ENCODE results near the gene MAPK8IP1. TPM values are rescaled to one million over a fixed set of nuclear protein-coding genes. Genes with fewer than 3 reads are reported as not detected.

MAPK8IP1 gene
- total RNA-seq, 1 experiment from 2014 or later = 13.6 TPM

DNA sequence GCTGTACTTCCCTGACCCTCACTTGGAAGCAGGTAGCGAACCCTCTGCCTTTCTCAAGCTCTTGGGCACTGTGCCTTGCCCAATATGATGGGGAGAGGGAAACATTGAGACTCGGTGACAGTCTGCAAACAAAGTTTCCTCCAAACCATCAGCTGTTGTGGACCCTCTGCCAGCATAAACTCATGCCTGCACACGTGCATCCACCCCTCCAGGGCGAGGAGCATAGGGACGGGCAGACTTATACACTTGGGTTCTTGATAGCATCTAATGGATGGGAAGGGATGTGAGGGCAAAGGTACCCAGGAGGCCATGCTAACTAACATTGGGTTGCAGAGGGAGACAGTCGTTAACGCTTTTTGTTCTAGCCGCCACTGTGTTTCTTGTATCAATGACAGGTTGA lies 8.2 kb upstream of the MAPK8IP1 start:
- H3K4me2 ChIP-seq = no peak overlapping the region
- TF ChIP-seq, protein P1, sequence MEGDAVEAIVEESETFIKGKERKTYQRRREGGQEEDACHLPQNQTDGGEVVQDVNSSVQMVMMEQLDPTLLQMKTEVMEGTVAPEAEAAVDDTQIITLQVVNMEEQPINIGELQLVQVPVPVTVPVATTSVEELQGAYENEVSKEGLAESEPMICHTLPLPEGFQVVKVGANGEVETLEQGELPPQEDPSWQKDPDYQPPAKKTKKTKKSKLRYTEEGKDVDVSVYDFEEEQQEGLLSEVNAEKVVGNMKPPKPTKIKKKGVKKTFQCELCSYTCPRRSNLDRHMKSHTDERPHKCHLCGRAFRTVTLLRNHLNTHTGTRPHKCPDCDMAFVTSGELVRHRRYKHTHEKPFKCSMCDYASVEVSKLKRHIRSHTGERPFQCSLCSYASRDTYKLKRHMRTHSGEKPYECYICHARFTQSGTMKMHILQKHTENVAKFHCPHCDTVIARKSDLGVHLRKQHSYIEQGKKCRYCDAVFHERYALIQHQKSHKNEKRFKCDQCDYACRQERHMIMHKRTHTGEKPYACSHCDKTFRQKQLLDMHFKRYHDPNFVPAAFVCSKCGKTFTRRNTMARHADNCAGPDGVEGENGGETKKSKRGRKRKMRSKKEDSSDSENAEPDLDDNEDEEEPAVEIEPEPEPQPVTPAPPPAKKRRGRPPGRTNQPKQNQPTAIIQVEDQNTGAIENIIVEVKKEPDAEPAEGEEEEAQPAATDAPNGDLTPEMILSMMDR (conservative IDR thresholded peaks at IDR 0.05) = no peak
- TF ChIP-seq EZH2 (IDR thresholded peaks at IDR 0.05; ENCODE audit: low read depth) = no peak
- H3K79me2 ChIP-seq (ENCODE audit: low read depth) = no peaks in the 10 kb centered on the region
- no peaks in the 10 kb centered on the region for H3K9me2 ChIP-seq (ENCODE audit: insufficient read depth)
- CTCF ChIA-PET = interaction anchor here (1.2 kb wide), 1 partner anchor 129 kb away, joined by 3 read pairs; no protein-coding TSS in a partner anchor
- POLR2A ChIA-PET (ENCODE audit: unreplicated experiment) = no interaction called here
- no peaks in the 10 kb centered on the region for H3K9me3 ChIP-seq (ENCODE audit: insufficient read depth, low read depth)
- no peaks in the 10 kb centered on the region for H3K36me3 ChIP-seq (ENCODE audit: low read depth)
- no peaks in the 10 kb centered on the region; the same call in 1 of the 2 replicates for H3F3A ChIP-seq (ENCODE audit: insufficient read depth, low read depth)
- H4K20me1 ChIP-seq (ENCODE audit: insufficient read depth) = peaks cover 7% of the 10 kb centered on the region; the same call in 1 of the 2 replicates
- no peak overlapping the region for H3K4me3 ChIP-seq
- BruUV-seq (replicated peaks) = no TSS peak
- H3K27me3 ChIP-seq (ENCODE audit: insufficient read depth, low read depth) = no peaks in the 10 kb centered on the region
- H2AFZ ChIP-seq = no peak overlapping the region
- no peak for DNase-seq
- no peak overlapping the region for H3K27ac ChIP-seq
- intact Hi-C loops (cut with micrococcal nuclease; ENCODE audit: unreplicated experiment) = no loop called here
- H3K4me1 ChIP-seq (replicated peaks; ENCODE audit: insufficient read depth) = peaks cover 10% of the 10 kb centered on the region; the same call in 1 of the 2 replicates

DNA sequence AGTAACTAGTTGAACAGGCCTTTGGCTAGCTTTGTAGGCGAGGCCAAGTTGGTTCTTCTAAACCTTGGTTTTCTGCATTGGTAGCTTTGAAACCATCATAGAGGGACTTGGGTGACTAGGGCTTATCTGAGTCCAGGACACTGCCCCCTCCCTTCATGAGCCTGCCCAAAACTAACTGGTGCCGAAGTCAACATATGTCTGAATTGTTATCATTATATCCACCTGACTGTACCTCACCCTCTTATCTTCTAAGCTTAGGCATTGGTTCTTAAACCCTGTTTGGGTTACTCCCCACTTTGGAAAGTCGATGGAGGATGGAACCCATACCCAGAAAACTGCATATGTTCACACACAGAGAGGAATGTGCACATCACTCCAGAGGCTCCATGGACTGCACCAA lies 7.6 kb upstream of the MAPK8IP1 start:
- no peaks in the 10 kb centered on the region for H3K9me3 ChIP-seq (ENCODE audit: insufficient read depth, low read depth)
- POLR2A ChIA-PET (ENCODE audit: unreplicated experiment) = no interaction called here
- TF ChIP-seq EZH2 (IDR thresholded peaks at IDR 0.05; ENCODE audit: low read depth) = no peak
- TF ChIP-seq, protein P1 (conservative IDR thresholded peaks at IDR 0.05) = no peak
- H3K4me1 ChIP-seq (replicated peaks; ENCODE audit: insufficient read depth) = peaks cover 10% of the 10 kb centered on the region; the same call in 1 of the 2 replicates
- no peak for DNase-seq
- H2AFZ ChIP-seq = no peak overlapping the region
- no peaks in the 10 kb centered on the region; the same call in 1 of the 2 replicates for H3F3A ChIP-seq (ENCODE audit: insufficient read depth, low read depth)
- intact Hi-C loops (cut with micrococcal nuclease; ENCODE audit: unreplicated experiment) = no loop called here
- no peaks in the 10 kb centered on the region for H3K27me3 ChIP-seq (ENCODE audit: insufficient read depth, low read depth)
- no peak overlapping the region for H3K4me3 ChIP-seq
- no TSS peak for BruUV-seq (replicated peaks)
- H3K4me2 ChIP-seq = no peak overlapping the region
- H3K9me2 ChIP-seq (ENCODE audit: insufficient read depth) = no peaks in the 10 kb centered on the region
- CTCF ChIA-PET = interaction anchor here (1.2 kb wide), 1 partner anchor 128 kb away, joined by 3 read pairs; no protein-coding TSS in a partner anchor
- H3K36me3 ChIP-seq (ENCODE audit: low read depth) = no peaks in the 10 kb centered on the region
- no peaks in the 10 kb centered on the region for H3K79me2 ChIP-seq (ENCODE audit: low read depth)
- H4K20me1 ChIP-seq (ENCODE audit: insufficient read depth) = peaks cover 7% of the 10 kb centered on the region; the same call in 1 of the 2 replicates
- no peak overlapping the region for H3K27ac ChIP-seq

DNA sequence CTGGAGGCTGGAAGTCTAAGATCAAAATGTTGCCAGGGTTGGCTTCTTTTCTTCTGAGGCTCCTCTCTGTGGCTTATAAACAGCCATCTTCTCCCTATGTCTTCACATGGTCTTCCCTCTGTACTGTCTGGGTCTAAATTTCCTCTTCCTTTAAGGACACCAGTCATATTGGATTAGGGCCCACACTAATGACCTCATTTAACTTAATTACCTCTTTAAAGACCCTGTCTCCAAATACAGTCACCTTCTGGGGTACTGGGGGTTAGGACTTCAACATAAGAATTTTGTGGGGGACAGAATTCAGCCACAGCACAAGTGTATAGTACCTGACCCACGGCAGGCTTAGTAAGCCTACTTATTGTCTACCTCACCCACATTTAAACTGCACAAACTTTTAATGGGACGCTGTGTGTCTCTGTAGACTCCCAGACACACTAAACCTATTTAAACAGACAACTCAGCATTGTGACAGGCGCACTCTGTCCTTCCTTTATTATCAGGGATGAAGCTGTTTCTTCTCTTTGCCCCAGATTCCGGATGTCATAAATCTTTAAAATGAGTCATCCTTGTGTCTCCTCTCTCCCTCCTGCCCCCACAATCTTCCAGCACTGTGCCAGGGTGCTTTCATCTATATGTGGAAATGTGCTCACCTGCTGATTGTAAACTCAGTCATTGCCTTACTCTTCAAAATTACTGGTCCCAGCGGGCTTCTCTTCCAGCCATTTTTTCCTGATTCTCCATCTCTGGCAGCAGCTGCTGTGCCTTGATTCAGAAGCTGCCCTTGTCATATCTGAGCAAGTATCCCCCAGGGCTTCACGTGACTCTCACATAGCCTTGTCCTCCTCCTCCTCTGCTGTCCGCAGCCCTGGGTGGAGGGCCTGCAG lies 5.4 kb upstream of the MAPK8IP1 start:
- Histone ChIP-seq H3K4me1 (replicated peaks; ENCODE audit: insufficient read depth) (peaks cover 10% of the 10 kb centered on the region; the same call in 1 of the 2 replicates), H3K27ac (no peak overlapping the region), H3F3A (ENCODE audit: insufficient read depth, low read depth) (no peaks in the 10 kb centered on the region), H3K79me2 (ENCODE audit: low read depth) (no peaks in the 10 kb centered on the region), H3K9me2 (ENCODE audit: insufficient read depth) (no peaks in the 10 kb centered on the region), H4K20me1 (ENCODE audit: insufficient read depth) (peaks cover 13% of the 10 kb centered on the region; the same call in 1 of the 2 replicates), H3K9me3 (ENCODE audit: insufficient read depth, low read depth) (no peaks in the 10 kb centered on the region), H3K4me2 (no peak overlapping the region), H3K4me3 (no peak overlapping the region), H2AFZ (no peak overlapping the region), H3K27me3 (ENCODE audit: insufficient read depth, low read depth) (no peaks in the 10 kb centered on the region), H3K36me3 (ENCODE audit: low read depth) (no peaks in the 10 kb centered on the region)
- no TSS peak for BruUV-seq (replicated peaks)
- ChIA-PET CTCF (no interaction called here), POLR2A (ENCODE audit: unreplicated experiment) (no interaction called here)
- intact Hi-C loops (cut with micrococcal nuclease; ENCODE audit: unreplicated experiment) = no loop called here
- TF ChIP-seq, protein P1 (conservative IDR thresholded peaks at IDR 0.05) = no peak
- no peak for TF ChIP-seq EZH2 (IDR thresholded peaks at IDR 0.05; ENCODE audit: low read depth)
- no peak for DNase-seq

All from PC-9 (cell line).